ENCODE data around the gene BHLHE23.
"Not testable (repeated sequence)": the region's sequence is repeated elsewhere in the genome, so short reads cannot be mapped to it uniquely, and the experiment has no call there.

The BHLHE23 gene

GRCh38 chr20:62970307-62971210 is 36.2 kb downstream of the BHLHE23 start:
- DNase-seq: no peak

DNA sequence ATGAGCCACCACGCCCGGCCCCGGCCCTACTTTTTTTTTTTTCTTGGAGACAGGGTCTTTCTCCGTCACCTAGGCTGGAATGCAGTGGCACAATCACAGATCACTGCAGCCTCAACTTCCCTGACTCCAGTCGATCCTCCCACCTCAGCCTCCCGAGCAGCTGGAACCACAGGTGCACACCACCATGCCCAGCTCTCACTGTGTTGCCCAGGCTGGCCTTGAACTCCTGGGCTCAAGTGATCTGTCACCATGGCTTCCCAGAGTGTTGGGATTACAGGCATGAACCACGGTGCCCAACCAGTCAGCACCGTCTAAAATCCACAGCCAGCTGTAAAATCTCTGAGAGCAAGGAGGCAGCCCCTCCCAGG is 36.8 kb downstream of the BHLHE23 start:
- DNase-seq: no peak

GRCh38 chr20:62969179-62969760 is 37.5 kb downstream of the BHLHE23 start:
- no peak for DNase-seq

GRCh38 chr20:62968378-62969178 is 38.2 kb downstream of the BHLHE23 start:
- DNase-seq: no peak

GRCh38 chr20:62967628-62968351 is 39.0 kb downstream of the BHLHE23 start:
- no peak for DNase-seq

DNA sequence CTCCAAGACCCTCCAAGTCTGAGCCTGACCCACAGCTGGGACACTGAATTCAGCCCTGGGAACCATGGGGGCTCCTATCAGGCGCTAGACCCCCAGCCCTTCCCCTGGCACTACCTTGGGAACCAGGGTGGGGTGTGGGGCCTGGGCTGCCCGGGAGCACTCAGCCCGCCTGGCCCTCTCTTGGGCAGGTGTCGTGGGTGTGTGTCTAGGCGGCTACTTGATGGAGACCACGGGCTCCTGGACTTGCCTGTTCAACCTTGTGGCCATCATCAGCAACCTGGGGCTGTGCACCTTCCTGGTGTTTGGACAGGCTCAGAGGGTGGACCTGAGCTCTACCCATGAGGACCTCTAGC is 39.6 kb downstream of the BHLHE23 start:
- no peak for DNase-seq

- no peak for DNase-seq
Observed at GRCh38 chr20:62966212-62967148, 40.3 kb downstream of the BHLHE23 start.

GRCh38 chr20:62965363-62965771 is 41.4 kb downstream of the BHLHE23 start:
- DNase-seq: no peak

- DNase-seq: no peak
Observed at GRCh38 chr20:62964700-62965099, 42.1 kb downstream of the BHLHE23 start.

- DNase-seq: no peak
Observed at GRCh38 chr20:62963614-62964397, 43.0 kb downstream of the BHLHE23 start.

GRCh38 chr20:62962891-62963613 is 43.7 kb downstream of the BHLHE23 start:
- no peak for DNase-seq

DNA sequence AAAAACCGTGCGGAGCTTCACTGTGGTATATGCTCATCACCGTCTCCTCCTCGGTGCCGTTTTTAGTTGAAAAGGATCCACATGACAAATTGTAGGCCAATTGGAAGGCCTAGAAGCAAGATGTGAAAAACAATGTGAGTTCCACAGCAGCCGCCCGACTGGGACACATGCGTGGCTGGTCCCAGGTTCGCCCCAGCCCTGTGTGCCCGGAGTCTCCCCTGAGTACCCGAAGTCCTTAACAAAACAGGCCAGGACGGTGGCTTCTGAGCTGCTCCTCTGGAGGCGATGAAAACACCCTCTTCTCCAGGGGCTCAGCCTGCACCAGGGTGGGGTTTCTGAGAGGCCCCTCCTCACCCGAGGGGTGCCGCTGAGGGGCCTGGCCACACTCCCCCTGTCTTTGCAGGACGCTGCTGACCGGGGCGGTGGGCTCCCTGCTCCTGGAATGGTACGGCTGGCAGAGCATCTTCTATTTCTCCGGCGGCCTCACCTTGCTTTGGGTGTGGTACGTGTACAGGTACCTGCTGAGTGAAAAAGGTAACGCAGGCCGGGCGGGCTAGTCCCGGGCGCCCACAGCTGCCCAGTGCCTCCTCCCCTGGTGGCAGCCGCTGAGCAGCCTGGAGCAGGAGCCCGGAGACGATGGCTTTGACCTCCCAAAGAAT is 44.4 kb downstream of the BHLHE23 start:
- no peak for DNase-seq

DNA sequence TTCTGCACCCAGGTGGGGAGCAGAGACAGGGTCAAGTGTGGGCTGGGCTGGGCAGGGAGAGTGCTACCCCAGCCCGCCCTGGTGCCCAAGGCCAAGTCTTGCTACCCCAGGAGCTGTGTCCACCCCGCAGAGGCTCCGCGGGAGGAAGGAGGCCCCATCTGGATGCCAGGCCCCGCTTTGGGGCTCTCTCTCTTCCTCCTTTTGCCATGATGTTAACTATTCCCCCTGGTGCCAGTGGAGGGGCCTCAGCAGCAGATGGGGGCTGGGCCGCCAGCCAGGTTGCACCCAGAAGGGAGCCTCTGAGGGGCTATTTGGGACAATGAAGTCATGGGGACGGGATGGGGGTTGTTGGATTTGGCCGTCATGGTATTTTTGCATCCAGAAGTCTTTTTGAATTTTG is 45.0 kb downstream of the BHLHE23 start:
- no peak for DNase-seq

GRCh38 chr20:62961310-62961783 is 45.4 kb downstream of the BHLHE23 start:
- DNase-seq: no peak

DNA sequence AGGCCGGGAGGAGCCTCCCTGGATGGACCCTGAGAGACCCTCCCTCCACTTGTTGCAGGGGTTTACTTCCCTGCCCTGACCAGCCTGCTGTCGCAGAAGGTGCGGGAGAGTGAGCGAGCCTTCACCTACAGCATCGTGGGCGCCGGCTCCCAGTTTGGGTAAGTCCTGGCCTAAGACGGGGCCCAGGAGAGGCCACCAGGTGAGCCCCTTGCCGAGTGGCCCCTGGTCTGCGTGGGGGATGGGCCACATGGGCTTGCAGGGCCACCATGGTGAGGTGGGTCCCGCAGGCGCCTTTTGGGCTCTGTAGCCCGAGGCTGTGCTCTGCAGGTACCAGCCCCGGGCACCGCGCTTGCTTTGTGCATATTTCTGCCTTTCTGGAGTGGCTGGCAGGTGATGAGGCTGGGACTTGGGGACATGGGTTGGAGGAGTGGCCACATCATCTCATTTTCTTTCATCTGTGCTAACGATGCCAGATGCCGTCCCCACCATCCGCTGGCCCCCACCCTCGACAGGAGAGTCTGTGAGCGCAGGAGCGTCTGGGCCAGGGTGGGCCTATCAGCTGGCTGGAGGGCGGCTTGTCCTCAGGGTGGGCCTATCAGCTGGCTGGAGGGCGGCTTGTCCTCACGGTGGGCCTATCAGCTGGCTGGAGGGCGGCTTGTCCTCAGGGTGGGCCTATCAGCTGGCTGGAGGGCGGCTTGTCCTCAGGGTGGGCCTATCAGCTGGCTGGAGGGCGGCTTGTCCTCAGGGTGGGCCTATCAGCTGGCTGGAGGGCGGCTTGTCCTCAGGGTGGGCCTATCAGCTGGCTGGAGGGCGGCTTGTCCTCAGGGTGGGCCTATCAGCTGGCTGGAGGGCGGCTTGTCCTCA is 46.1 kb downstream of the BHLHE23 start:
- not testable (repeated sequence) for DNase-seq

DNA sequence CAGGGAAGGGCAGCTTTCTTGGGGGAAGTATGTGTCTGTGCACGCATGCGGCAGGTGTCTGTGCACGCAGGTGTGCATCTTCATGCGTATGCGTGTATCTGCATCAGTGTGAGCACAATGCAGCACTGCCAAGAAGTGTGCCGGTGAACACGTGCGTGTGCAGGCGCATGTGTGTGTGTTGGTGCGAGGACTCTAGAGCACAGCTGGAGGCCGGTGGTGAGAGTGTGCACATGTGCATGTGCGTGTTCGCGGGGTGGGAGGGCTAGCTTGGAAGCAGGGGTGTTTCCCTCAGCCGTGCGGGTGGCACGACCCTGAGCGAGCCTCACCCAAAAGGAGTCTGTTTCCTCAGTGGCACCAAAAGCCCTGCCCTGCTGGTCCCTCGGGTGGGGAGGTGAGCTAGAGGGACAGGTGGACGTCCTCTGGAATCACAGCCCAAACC is 46.7 kb downstream of the BHLHE23 start:
- DNase-seq: no peak

DNA sequence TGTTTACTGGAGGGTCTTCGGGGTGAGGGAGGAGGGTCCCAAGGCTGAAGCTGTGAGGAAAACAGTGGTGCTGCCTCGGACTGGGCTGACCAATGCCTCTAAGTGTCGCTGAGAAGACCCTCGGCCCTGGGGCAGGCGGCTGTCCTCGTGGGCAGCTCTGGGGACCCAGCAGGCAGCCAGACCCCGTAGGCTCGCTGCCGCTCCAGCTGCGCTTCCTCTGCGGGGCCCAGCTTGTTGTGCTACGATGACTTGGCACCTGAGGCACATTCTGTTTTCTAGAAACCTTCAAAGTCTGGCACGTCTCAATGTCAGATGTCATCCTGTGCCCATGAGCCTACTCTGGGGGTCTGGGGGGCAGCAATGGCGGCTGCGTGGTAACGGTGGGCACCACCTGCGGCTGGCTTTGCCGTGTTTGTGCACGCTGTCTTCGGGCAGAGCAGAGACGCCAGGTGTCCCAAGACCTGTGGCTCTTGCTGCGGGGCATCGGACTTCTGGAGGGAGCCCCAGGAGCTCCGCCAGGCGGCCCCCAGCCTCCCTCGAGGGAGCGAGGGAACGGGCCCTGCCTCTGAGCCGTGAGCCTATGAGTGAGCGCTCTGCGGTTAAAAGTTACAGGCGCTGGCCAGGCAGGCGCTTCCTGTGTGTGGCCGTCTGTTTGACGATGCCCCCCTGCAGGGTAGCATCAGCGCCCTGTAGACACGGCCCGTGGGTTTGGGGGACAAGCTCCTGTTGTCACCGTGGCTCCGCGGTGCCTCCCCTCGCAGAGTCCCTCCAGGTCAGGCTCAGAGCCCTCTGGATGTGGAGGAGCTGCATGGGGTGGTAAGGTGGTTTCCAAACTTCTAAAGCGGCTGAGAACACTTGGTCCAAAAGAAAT is 47.4 kb downstream of the BHLHE23 start:
- DNase-seq: no peak
